Measurements from ENCODE around the gene ITPRIPL2.

- TF ChIP-seq POLR2A (IDR thresholded peaks at IDR 0.05): no peak
- TF ChIP-seq, protein P1, sequence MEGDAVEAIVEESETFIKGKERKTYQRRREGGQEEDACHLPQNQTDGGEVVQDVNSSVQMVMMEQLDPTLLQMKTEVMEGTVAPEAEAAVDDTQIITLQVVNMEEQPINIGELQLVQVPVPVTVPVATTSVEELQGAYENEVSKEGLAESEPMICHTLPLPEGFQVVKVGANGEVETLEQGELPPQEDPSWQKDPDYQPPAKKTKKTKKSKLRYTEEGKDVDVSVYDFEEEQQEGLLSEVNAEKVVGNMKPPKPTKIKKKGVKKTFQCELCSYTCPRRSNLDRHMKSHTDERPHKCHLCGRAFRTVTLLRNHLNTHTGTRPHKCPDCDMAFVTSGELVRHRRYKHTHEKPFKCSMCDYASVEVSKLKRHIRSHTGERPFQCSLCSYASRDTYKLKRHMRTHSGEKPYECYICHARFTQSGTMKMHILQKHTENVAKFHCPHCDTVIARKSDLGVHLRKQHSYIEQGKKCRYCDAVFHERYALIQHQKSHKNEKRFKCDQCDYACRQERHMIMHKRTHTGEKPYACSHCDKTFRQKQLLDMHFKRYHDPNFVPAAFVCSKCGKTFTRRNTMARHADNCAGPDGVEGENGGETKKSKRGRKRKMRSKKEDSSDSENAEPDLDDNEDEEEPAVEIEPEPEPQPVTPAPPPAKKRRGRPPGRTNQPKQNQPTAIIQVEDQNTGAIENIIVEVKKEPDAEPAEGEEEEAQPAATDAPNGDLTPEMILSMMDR (IDR thresholded peaks at IDR 0.05): no peak
Measured at GRCh38 chr16:19140396-19140795, 26.6 kb downstream of the ITPRIPL2 start.
